Large intestine (tissue), 3 donors: ENCODE measurements around the gene SERHL2. TPM values are rescaled to one million over a fixed set of nuclear protein-coding genes. Genes with fewer than 3 reads are reported as not detected.
A peak's percentile ranks its signal among the peaks of the same experiment; 100 is the strongest.
"Not testable (repeated sequence)": the region's sequence is repeated elsewhere in the genome, so short reads cannot be mapped to it uniquely, and the experiment has no call there.

ENCODE experiments used
- DNase-seq, 2 donors: peaks; one replicate each; pipeline versions ENCODE4 v3.0.0 to v3.0.0-alpha.2; 2013
- H3K27ac ChIP-seq: one replicate; pipeline ENCODE4 v1.5.1; 2013; ENCODE audit warnings: low read length
- H3K27me3 ChIP-seq: 2 replicates; pipeline ENCODE4 v1.6.1; 2013; ENCODE audit warnings: low read length; ENCODE audit not compliant: control insufficient read depth, insufficient read depth
- H3K36me3 ChIP-seq: 2 replicates; pipeline ENCODE4 v1.6.1; 2013; ENCODE audit warnings: low read length; ENCODE audit not compliant: control insufficient read depth, insufficient read depth
- H3K4me1 ChIP-seq: one replicate; pipeline ENCODE4 v1.6.1; 2013; ENCODE audit warnings: low read length; ENCODE audit not compliant: control insufficient read depth, insufficient read depth
- H3K4me3 ChIP-seq: one replicate; pipeline ENCODE4 v1.5.1; 2013; ENCODE audit warnings: low read length
- H3K9me3 ChIP-seq: one replicate; pipeline ENCODE4 v1.6.1; 2013; ENCODE audit warnings: mild to moderate bottlenecking, low read depth, low read length, moderate library complexity; ENCODE audit not compliant: control insufficient read depth
- WGBS: methylation state at CpG from one replicate; pipeline ENCODE4 v1.1.5; 2013; ENCODE audit warnings: low lambda C conversion rate; ENCODE audit not compliant: insufficient coverage; 5-methylcytosine and 5-hydroxymethylcytosine counted together
- polyA plus RNA-seq: library from polyadenylated mRNA; unstranded; fragments of 120-200 nt; gene quantifications from one replicate; pipeline ENCODE4 v1.2.1, GENCODE V29; 2013

Gene SERHL2
- polyA plus RNA-seq, 1 donor = 2.9 TPM

DNA sequence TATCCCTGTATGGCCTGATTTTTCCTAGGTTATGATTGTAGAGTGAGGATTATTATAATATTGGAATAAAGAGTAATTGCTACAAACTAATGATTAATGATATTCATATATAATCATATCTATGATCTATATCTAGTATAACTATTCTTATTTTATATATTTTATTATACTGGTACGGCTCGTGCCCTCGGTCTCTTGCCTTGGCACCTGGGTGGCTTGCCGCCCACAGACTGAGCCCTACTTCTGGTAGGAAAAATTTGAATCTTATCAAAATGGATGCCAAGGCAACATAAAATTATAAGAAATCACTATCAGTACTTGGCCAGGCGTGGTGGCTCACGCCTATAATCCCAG lies 1.5 kb upstream of the SERHL2 start:
- not testable (repeated sequence) for H3K4me3 ChIP-seq, DNase-seq, H3K27ac ChIP-seq, H3K9me3 ChIP-seq, H3K36me3 ChIP-seq, H3K27me3 ChIP-seq, H3K4me1 ChIP-seq
- no CpG with 5 or more reads among the region's 6 CpGs for WGBS

DNA sequence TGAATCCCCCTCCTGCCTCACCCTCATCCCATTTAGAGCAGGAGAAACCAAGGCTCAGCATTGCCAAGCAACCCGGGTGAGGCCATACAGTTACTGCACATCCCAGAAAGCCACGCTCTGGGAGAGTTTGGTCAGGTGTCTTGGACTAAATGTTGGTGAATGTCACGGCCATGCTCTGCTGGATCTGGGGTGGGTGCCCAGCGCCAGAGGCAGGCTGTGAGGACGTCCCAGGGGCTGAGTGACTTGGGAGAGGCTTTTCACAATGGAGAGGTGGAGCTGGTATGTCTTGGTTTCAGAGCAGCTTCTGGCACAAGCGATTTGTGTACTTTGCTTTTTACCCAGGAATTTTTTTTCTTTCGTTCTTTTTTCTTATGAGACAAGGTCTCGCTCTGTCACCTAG lies 6.6 kb downstream of the SERHL2 start:
- Histone ChIP-seq H3K36me3 (no peaks in the 10 kb centered on the region), H3K4me1 (peaks cover 10% of the 10 kb centered on the region), H3K27me3 (no peaks in the 10 kb centered on the region), H3K27ac (no peak overlapping the region), H3K9me3 (peaks cover 3% of the 10 kb centered on the region), H3K4me3 (no peak overlapping the region)
- WGBS = 60% methylated on average over 1 of the region's 8 CpGs
- no peak for DNase-seq

DNA sequence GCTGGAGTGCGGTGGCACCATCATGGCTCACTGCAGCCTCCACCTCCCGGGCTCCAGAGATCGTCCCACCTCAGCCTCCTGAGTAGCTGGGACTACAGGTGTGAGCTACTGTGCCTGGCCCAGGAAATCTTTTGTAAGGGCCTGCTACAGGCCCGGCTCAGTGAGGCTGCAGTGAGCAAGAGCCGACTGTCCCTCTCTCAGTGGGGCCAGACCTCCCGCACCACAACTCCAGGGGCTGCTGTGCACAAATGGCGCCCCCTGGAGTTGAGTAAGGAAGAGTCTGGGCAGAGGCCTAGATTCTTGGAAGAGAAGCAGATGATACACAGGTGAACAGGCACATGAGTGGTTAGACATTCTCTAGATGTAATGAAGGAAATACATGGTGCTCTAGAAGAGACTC lies 7.0 kb downstream of the SERHL2 start:
- Histone ChIP-seq H3K27me3 (no peaks in the 10 kb centered on the region), H3K4me1 (peaks cover 10% of the 10 kb centered on the region), H3K4me3 (no peak overlapping the region), H3K36me3 (no peaks in the 10 kb centered on the region), H3K9me3 (peaks cover 3% of the 10 kb centered on the region), H3K27ac (no peak overlapping the region)
- no CpG with 5 or more reads among the region's 7 CpGs for WGBS
- no peak for DNase-seq

DNA sequence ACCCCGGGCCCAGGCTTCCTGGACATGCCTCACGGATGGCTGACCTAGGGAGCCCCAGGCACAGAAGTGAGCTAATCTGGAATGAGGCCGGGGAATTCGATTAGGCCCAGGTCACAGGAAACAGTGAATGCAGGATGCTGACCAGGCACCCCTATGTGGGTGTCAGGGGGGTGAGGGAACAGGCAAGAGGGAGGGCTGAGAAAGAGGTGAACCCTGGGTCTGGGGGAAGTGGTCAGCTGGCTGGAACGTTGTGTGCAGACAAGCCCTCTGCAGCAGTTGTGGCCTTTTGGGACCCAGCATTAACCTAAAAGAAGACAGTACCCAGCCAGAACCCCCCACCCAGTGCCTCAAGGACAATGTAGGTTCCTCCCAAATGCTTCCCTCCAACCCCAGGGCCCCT lies 8.1 kb downstream of the SERHL2 start:
- no peak overlapping the region for H3K27ac ChIP-seq
- WGBS = no CpG with 5 or more reads among the region's 5 CpGs

DNA sequence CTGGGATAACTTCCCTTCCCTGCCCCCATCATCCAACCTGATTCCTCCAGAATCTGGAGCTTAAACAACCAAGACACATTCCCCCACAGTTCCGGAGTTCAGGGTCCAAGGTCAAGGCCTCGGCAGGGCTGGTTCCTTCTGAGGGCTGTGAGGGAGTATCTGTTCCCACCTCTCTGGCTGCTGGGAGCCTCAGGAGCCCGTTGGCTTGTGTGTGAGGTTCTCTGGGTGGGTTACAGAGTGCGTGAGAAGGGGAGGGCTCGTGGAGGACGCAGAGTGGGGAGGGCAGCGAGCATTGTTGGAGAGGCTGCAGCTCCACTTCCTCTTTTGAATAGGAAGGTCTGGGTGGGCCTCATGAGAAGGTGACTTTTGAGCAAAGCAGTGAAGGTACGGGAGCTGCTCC lies 8.5 kb downstream of the SERHL2 start:
- no peak overlapping the region for H3K27ac ChIP-seq
- no peak overlapping the region for H3K4me3 ChIP-seq
- H3K36me3 ChIP-seq = no peaks in the 10 kb centered on the region
- WGBS = 0% methylated on average over 2 of the region's 8 CpGs
- DNase-seq = peak; percentile 43 to 80
- no peaks in the 10 kb centered on the region for H3K27me3 ChIP-seq
- peaks cover 10% of the 10 kb centered on the region for H3K4me1 ChIP-seq
- peaks cover 3% of the 10 kb centered on the region for H3K9me3 ChIP-seq

More for the DNA sequence above, 8.1 kb downstream of the SERHL2 start:
- peaks cover 10% of the 10 kb centered on the region for H3K4me1 ChIP-seq
- no peaks in the 10 kb centered on the region for H3K36me3 ChIP-seq
- DNase-seq = no peak
- H3K27me3 ChIP-seq = no peaks in the 10 kb centered on the region
- H3K4me3 ChIP-seq = no peak overlapping the region
- H3K9me3 ChIP-seq = peaks cover 3% of the 10 kb centered on the region

DNA sequence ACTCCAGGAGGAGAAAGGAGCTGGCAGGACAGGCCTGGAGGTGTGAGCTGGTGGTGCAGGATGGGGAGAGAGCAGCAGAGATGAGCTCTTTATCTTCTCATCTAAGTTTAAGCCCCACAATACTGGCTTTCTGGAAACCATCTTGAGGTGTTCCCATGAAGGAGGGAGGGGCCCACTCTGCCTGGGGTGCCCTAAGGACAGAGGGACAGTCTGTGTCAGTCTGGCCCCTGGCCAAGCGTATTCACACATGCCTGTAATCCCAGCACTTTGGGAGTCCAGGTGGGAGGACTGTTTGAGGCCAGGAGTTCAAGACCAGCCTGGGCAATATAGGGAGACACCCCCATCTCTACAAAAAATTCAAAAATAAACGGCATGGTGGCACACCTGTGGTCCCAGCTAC lies 8.9 kb downstream of the SERHL2 start:
- no peak for DNase-seq
- no CpG with 5 or more reads among the region's 2 CpGs for WGBS

DNA sequence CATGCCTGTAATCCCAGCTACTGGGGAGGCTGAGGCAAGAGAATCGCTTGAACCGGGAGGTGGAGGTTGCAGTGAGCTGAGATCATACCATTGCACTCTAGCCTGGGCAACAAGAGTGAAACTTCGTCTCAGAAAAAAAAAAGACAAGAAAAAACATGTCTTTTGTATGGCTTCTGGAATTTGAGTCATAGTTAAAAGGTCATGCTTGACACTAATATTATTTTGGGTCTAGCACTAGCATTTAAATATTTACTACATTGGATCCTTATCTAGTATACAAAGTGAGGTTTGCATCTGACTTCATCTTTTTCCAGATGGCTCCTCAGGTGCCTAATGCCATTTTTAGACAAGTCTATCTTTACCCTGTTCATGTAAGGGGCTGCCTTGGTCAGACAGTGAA lies 10.2 kb downstream of the SERHL2 start:
- H3K27ac ChIP-seq, DNase-seq, H3K36me3 ChIP-seq, H3K4me1 ChIP-seq, H3K4me3 ChIP-seq, H3K27me3 ChIP-seq, H3K9me3 ChIP-seq: not testable (repeated sequence)
- WGBS = 75% methylated on average over 1 of the region's 3 CpGs

More for the DNA sequence above, 8.9 kb downstream of the SERHL2 start:
- Histone ChIP-seq H3K27me3 (no peaks in the 10 kb centered on the region), H3K36me3 (no peaks in the 10 kb centered on the region), H3K4me1 (peaks cover 10% of the 10 kb centered on the region), H3K9me3 (peaks cover 3% of the 10 kb centered on the region), H3K27ac (no peak overlapping the region), H3K4me3 (no peak overlapping the region)

DNA sequence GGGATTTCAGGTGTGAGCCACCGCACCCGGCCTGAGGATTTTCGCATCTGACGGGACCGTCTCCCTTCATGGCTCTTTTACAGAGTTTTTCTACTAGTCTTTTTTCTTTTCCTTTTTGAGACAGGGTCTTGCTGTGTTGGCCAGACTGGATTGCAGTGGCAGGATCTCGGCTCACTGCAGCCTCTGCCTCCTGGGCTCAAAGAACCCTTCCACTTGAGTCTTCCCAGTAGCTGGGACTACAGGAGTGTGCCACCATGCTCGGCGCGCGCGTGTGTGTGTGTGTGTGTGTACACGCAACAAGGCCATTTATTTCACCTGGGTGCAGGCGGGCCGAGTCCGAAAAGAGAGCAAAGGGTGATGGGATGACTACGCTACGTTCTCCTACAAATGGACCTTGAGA lies 10.9 kb downstream of the SERHL2 start:
- peaks cover 10% of the 10 kb centered on the region for H3K4me1 ChIP-seq
- no peaks in the 10 kb centered on the region for H3K27me3 ChIP-seq
- H3K9me3 ChIP-seq = peaks cover 3% of the 10 kb centered on the region
- H3K36me3 ChIP-seq = peaks cover 3% of the 10 kb centered on the region
- no peak for DNase-seq
- no CpG with 5 or more reads among the region's 17 CpGs for WGBS
- no peak overlapping the region for H3K4me3 ChIP-seq
- no peak overlapping the region for H3K27ac ChIP-seq

DNA sequence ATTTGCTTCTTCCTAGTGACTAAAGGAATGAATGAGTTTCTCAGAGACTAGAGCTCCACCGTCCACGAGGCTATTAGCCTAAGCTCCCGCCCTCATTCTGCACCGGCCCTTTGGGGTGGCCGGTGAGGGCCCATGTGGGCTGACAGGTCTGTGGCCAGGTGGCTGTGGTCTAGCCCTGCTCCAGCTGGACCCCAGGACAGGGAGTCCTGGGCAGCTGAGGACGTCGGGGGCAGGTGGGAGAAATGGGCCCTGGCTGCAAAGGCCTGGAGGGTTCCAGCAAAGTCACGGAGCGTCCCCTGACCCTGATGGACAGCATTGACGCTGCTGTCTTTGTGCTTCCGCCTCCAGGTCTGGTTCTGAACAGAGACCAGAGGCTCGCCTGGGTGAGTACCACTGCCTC lies 12.2 kb downstream of the SERHL2 start:
- H3K36me3 ChIP-seq = peaks cover 3% of the 10 kb centered on the region
- WGBS = no CpG with 5 or more reads among the region's 12 CpGs
- H3K9me3 ChIP-seq = peaks cover 3% of the 10 kb centered on the region
- no peak overlapping the region for H3K4me3 ChIP-seq
- H3K27ac ChIP-seq = no peak overlapping the region
- peaks cover 10% of the 10 kb centered on the region for H3K4me1 ChIP-seq
- H3K27me3 ChIP-seq = no peaks in the 10 kb centered on the region
- DNase-seq = no peak

DNA sequence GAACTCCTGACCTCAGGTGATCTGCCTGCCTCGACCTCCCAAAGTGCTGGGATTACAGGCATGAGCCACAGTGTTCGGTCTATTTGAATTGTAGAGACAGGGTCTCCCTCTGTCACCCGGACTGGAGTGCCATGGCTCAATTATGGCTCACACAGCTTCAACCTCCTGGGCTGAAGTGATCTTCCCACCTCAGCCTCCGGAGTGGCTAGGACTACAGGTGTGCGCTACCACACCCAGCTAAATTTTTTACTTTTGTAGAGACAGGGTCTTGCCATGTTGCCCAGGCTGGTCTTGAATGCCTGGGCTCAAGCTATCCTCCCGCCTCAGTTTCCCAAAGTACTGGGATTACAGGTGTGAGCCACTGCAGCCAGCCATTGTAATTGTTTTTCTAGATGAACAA lies 14.2 kb downstream of the SERHL2 start:
- H3K27me3 ChIP-seq, H3K9me3 ChIP-seq, H3K27ac ChIP-seq, H3K36me3 ChIP-seq, DNase-seq, H3K4me1 ChIP-seq, H3K4me3 ChIP-seq: not testable (repeated sequence)
- no CpG with 5 or more reads among the region's 6 CpGs for WGBS

DNA sequence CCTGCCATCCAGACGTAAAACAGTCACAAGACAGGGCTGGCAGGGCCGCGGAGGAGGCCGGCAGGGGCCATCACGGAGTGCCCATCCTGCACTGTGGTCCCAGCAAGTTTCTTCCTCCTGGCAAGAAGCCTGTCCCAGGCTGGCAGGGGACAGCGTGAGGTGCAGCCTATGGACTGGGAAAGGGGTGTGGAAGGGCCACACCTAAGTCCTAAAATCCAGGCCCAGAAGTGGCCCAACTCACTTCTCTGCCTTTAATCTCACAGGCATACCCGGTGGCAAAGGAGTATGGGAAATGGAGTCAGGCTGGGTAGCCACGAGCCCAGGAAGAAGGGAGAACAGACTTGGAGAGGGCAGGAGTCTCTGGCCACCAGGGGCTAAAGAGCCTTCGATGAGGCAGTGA lies 16.8 kb downstream of the SERHL2 start:
- H3K27ac ChIP-seq, H3K9me3 ChIP-seq, DNase-seq, H3K4me1 ChIP-seq, H3K27me3 ChIP-seq, H3K4me3 ChIP-seq: not testable (repeated sequence)
- whole genome bisulfite sequencing = no CpG with 5 or more reads among the region's 9 CpGs
- peaks cover 18% of the 10 kb centered on the region for H3K36me3 ChIP-seq
